Tibial artery (tissue), 4 donors: ENCODE results near the gene BAZ2B.

Source experiments
- DNase-seq, 2 donors: peaks; one replicate each; pipeline ENCODE4 v3.0.0-alpha.2; 2019
- H3K27ac ChIP-seq, 2 donors: fragments of 200-600 bp; sonication (generic) in 1 of 2; 1 replicate in 1 of 2; 2 replicates in 1 of 2; pipeline ENCODE4 v1.5.1; 2018 to 2019; ENCODE audit warnings: mild to moderate bottlenecking in 1 of 2
- H3K27me3 ChIP-seq, 2 donors: fragments of 200-600 bp; sonication (generic) in 1 of 2; one replicate each; pipeline versions ENCODE4 v1.5.1 to v1.6.0; 2016 to 2019
- H3K36me3 ChIP-seq, 3 donors: fragments of 200-600 bp; sonication (generic) in 2 of 3; one replicate each; pipeline ENCODE4 v1.5.1; 2016 to 2019; ENCODE audit warnings: mild to moderate bottlenecking in 2 of 3
- H3K4me1 ChIP-seq, 4 donors: fragments of 200-600 bp; sonication (generic) in 2 of 4; 1 replicate in 3 of 4; 2 replicates in 1 of 4; pipeline ENCODE4 v1.5.1; 2016 to 2019
- H3K4me3 ChIP-seq, 2 donors: fragments of 200-600 bp; sonication (generic) in 1 of 2; 1 replicate in 1 of 2; 2 replicates in 1 of 2; pipeline ENCODE4 v1.5.1; 2018 to 2019; ENCODE audit warnings: mild to moderate bottlenecking in 2 of 2
- H3K9me3 ChIP-seq, 3 donors: fragments of 200-600 bp; sonication (generic) in 1 of 3; one replicate each; pipeline ENCODE4 v1.5.1; 2016 to 2019
- CTCF ChIP-seq, 2 experiments: fragments of 200-600 bp in 1 of 2; fragments of 450-650 bp in 1 of 2; IDR thresholded peaks; one replicate each; pipeline ENCODE4 v1.5.1; 2017 to 2019; ENCODE audit warnings: antibody characterized with exemption in 2 of 2, mild to moderate bottlenecking in 1 of 2, moderate library complexity in 1 of 2
- intact Hi-C: fragments of 100-400 bp; cut with DNase I; formaldehyde crosslinking; loops from one replicate; pipeline ENCODE4 v1.15.0; 2023; ENCODE audit warnings: low total_unique reads

The BAZ2B gene

DNA sequence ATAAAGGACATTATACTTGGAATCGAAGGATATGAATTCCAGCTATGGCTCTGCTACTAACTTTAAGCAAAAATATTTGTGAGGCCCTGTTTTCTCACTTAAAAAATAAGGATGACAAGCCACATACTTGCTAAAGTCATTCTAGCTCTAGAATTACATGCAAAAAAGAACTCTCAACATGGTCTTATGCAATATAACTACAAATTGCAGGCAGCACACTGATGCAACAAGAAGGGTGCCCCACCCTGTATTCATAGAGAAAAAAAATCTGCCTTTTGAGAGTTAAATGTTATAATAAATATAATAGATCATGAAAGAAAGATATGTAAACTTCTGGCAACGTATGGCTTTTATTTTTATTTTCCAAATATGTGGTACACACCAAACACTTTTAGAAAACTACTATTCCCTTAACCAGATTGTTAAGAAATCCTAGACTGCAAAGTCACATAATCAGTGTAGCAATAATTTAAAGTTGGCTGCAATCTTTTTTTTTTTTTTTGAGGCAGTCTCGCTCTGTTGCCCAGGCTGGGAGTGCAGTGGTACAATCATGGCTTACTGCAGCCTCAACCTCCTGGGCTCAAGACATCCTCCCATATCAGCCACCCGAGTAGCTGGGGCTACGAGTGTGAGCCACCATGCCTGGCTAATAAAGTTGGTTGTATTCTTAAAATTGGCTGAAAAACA is 289.6 kb downstream of the BAZ2B start:
- TF ChIP-seq CTCF (IDR thresholded peaks at IDR 0.05): no peak
- no peak for DNase-seq
- Histone ChIP-seq H3K4me3 (no peak overlapping the region), H3K9me3 (no peaks in the 10 kb centered on the region), H3K27me3 (no peaks in the 10 kb centered on the region), H3K36me3 (peaks cover 36 to 56% (median 37%) of the 10 kb centered on the region in 3 donors), H3K27ac (no peak overlapping the region), H3K4me1 (no peaks in the 10 kb centered on the region)
- intact Hi-C loops: no loop called here

DNA sequence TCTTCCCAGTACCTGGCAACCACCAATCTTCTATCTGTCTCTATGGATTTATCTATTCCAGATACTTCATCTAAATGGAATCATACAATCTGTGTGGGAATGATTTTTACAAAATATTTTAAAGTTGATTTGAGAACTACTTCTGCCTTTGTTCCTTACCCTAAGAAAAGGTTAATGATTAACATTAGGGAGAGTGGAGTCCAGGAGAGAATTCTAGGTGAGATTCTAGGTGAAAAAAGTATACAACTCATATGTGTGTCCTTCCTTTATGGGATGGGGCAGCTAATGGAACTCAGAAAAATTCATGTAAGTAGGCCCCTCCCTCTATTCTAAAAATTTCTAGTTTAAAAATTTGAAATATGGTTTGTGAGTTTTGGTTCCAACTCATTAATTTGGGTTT is 293.9 kb downstream of the BAZ2B start:
- Histone ChIP-seq H3K27ac (no peak overlapping the region), H3K36me3 (peaks cover 19 to 38% (median 33%) of the 10 kb centered on the region in 3 donors), H3K4me1 (no peaks in the 10 kb centered on the region), H3K27me3 (no peaks in the 10 kb centered on the region), H3K9me3 (no peaks in the 10 kb centered on the region), H3K4me3 (no peak overlapping the region)
- no peak for TF ChIP-seq CTCF (IDR thresholded peaks at IDR 0.05)
- intact Hi-C loops: no loop called here
- DNase-seq: no peak

DNA sequence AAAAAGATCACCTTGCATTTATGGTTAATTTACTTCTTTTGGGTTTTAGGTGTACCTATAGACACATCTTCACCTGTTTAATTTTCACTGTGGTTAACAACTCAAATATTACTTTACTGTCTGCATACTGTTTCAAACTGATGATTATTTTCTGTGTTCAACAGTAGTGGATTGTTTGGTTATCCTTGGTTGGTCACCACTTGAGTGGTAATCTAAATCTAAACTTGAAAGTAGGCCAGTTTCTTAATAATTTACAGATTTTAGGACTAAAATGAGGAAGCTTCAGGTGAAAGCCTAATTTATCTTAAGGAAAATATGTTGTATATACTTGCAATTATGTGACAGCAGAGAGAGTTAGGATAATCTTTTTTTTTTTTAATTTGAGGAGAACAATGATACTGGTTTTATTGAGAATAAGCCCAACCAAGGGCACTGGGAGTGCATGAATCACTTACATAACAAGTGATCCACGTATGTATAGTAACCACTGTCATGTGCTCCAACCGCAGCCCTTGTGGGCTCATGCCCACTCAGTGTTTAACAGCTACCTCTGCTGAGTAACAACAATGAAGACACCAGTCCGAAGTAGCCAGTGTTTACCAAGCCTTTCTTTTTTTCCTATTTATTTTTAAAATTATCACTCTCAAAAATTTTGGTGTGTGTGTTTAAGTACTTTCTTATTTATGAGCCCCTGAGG is 298.8 kb downstream of the BAZ2B start:
- no peaks in the 10 kb centered on the region for H3K27me3 ChIP-seq
- DNase-seq: no peak
- no peak overlapping the region for H3K27ac ChIP-seq
- intact Hi-C loops: no loop called here
- no peak for TF ChIP-seq CTCF (IDR thresholded peaks at IDR 0.05)
- no peaks in the 10 kb centered on the region for H3K9me3 ChIP-seq
- H3K36me3 ChIP-seq: peaks cover 3 to 24% (median 23%) of the 10 kb centered on the region in 3 donors
- H3K4me3 ChIP-seq: no peak overlapping the region
- no peaks in the 10 kb centered on the region for H3K4me1 ChIP-seq

DNA sequence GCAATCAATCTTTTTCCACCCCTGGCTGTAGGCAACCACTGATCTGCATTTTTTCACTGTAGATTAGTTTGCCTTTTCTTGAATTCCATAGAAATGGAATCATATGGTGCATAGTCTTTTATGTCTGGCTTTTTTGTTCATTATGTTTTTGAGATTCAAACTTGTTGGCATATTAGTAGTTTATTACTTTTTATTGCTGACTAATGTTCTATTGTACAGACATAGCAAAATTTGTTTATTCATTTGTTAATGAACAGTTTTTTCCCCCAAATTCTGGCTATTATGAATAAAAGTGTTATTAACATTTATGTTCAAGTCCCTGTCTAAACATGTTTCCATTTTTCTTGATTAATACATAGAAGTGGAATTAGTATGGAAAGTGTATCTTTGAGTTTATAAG is 308.4 kb downstream of the BAZ2B start:
- no peaks in the 10 kb centered on the region for H3K4me1 ChIP-seq
- intact Hi-C loops: no loop called here

GRCh38 chr2:159300586-159300985 is 315.8 kb downstream of the BAZ2B start:
- H3K27me3 ChIP-seq: no peaks in the 10 kb centered on the region
- intact Hi-C loops: no loop called here
- no peak overlapping the region for H3K4me3 ChIP-seq
- no peaks in the 10 kb centered on the region for H3K9me3 ChIP-seq
- no peaks in the 10 kb centered on the region for H3K36me3 ChIP-seq
- no peaks in the 10 kb centered on the region for H3K4me1 ChIP-seq
- DNase-seq: no peak
- no peak overlapping the region for H3K27ac ChIP-seq
- TF ChIP-seq CTCF (IDR thresholded peaks at IDR 0.05): no peak

More for the DNA sequence above, 308.4 kb downstream of the BAZ2B start:
- no peaks in the 10 kb centered on the region for H3K9me3 ChIP-seq
- H3K27me3 ChIP-seq: no peaks in the 10 kb centered on the region
- H3K4me3 ChIP-seq: no peak overlapping the region
- H3K27ac ChIP-seq: no peak overlapping the region
- H3K36me3 ChIP-seq: no peaks in the 10 kb centered on the region
- DNase-seq: no peak
- no peak for TF ChIP-seq CTCF (IDR thresholded peaks at IDR 0.05)
